Stimulated activated CD8-positive, alpha-beta memory T cell treated with anti-CD3 and anti-CD28 coated beads, Interleukin-15, amount 100 ng/mL, for 24 hours (primary cell): ENCODE data around the gene ANO3.
"Not testable (repeated sequence)": the region's sequence is repeated elsewhere in the genome, so short reads cannot be mapped to it uniquely, and the experiment has no call there.

Source experiments
- DNase-seq: peaks from one replicate; pipeline ENCODE4 v3.0.0-alpha.2; 2020; ENCODE audit warnings: low read depth

ANO3 gene

GRCh38 chr11:26331911-26332571 is at the start of gene ANO3:
TSS of gene ANO3 (plus strand) at chr11:26332130. CDS start at chr11:26332276, 146 bp downstream.
- DNase-seq = no peak

GRCh38 chr11:26283852-26284408 is 48.0 kb upstream of the ANO3 start:
- no peak for DNase-seq

GRCh38 chr11:26285608-26286007 is 46.3 kb upstream of the ANO3 start:
- no peak for DNase-seq

GRCh38 chr11:26286472-26287066 is 45.4 kb upstream of the ANO3 start:
- no peak for DNase-seq

GRCh38 chr11:26287067-26287518 is 44.8 kb upstream of the ANO3 start:
- no peak for DNase-seq

GRCh38 chr11:26297189-26297975 is 34.5 kb upstream of the ANO3 start:
- DNase-seq = no peak

GRCh38 chr11:26316372-26316771 is 15.6 kb upstream of the ANO3 start:
- not testable (repeated sequence) for DNase-seq

GRCh38 chr11:26319906-26320305 is 12.0 kb upstream of the ANO3 start:
- DNase-seq = no peak

- DNase-seq = no peak
Observed at GRCh38 chr11:26321516-26321915, 10.4 kb upstream of the ANO3 start.

- no peak for DNase-seq
Observed at GRCh38 chr11:26322335-26323067, 9.4 kb upstream of the ANO3 start.

- DNase-seq = no peak
Observed at GRCh38 chr11:26323837-26324236, 8.1 kb upstream of the ANO3 start.

- no peak for DNase-seq
Observed at GRCh38 chr11:26324270-26324669, 7.7 kb upstream of the ANO3 start.

- DNase-seq = no peak
Observed at GRCh38 chr11:26326793-26327400, 5.0 kb upstream of the ANO3 start.

GRCh38 chr11:26329206-26329605 is 2.7 kb upstream of the ANO3 start:
- DNase-seq = no peak

GRCh38 chr11:26330262-26330661 is 1.7 kb upstream of the ANO3 start:
- no peak for DNase-seq

- no peak for DNase-seq
Observed at GRCh38 chr11:26332572-26332915, 614 bp downstream of the ANO3 start.

- DNase-seq = no peak
Observed at GRCh38 chr11:26333906-26334305, 2.0 kb downstream of the ANO3 start.

GRCh38 chr11:26335903-26336302 is 4.0 kb downstream of the ANO3 start:
- DNase-seq = no peak

- no peak for DNase-seq
Observed at GRCh38 chr11:26344647-26345046, 12.7 kb downstream of the ANO3 start.

- DNase-seq = no peak
Observed at GRCh38 chr11:26348776-26349175, 16.8 kb downstream of the ANO3 start.

GRCh38 chr11:26350002-26350401 is 18.1 kb downstream of the ANO3 start:
- no peak for DNase-seq

- DNase-seq = no peak
Observed at GRCh38 chr11:26353010-26353409, 21.1 kb downstream of the ANO3 start.
